SU-DHL-6 (cell line): ENCODE data around the gene SHTN1.

Source experiments
- CTCF ChIP-seq: fragments of 200-600 bp; sonication (generic); IDR thresholded peaks from one replicate; pipeline ENCODE4 v1.5.1; 2017; ENCODE audit warnings: antibody characterized with exemption, mild to moderate bottlenecking, low read length, moderate library complexity; ENCODE audit not compliant: insufficient read depth, poor library complexity, severe bottlenecking
- EZH2phosphoT487 ChIP-seq: fragments of 200-600 bp; sonication (generic), shearing (Covaris generic); conservative IDR thresholded peaks from 2 replicates; pipeline ENCODE4 v1.6.1; 2018; ENCODE audit warnings: mild to moderate bottlenecking, antibody characterized with exemption, low read length, moderate library complexity, mixed read lengths

GRCh38 chr10:117005527-117006055 lies 604 bp upstream of the SHTN1 start:
- TF ChIP-seq CTCF, result no peak
- no peak for TF ChIP-seq EZH2phosphoT487
